H9 (cell line): Measurements from ENCODE around the gene SLC35A3. TPM values are rescaled to one million over a fixed set of nuclear protein-coding genes. Genes with fewer than 3 reads are reported as not detected.
A peak's percentile ranks its signal among the peaks of the same experiment; 100 is the strongest.

Experiments used
- DNase-seq: peaks from one replicate; pipeline ENCODE4 v3.0.0-alpha.2; 2017
- H2AFZ ChIP-seq: one replicate; pipeline ENCODE4 v1.6.1; 2013; ENCODE audit warnings: mild to moderate bottlenecking, low read length, control low read depth, moderate library complexity
- H2AK5ac ChIP-seq: 2 replicates; pipeline ENCODE4 v1.6.1; 2013; ENCODE audit warnings: low read length, control low read depth, mixed read lengths; ENCODE audit not compliant: insufficient read length
- H2BK120ac ChIP-seq: one replicate; pipeline ENCODE4 v1.6.1; 2013; ENCODE audit warnings: low read depth, mild to moderate bottlenecking, low read length, control low read depth, inconsistent platforms; ENCODE audit not compliant: poor library complexity, severe bottlenecking
- H2BK12ac ChIP-seq: 2 replicates; pipeline ENCODE4 v1.6.1; 2013; ENCODE audit warnings: low read length, control low read depth, mixed read lengths, low read depth; ENCODE audit not compliant: insufficient read length
- H2BK15ac ChIP-seq: 2 replicates; pipeline ENCODE4 v1.6.1; 2013; ENCODE audit warnings: low read depth, low read length, control low read depth
- H2BK20ac ChIP-seq: one replicate; pipeline ENCODE4 v1.6.1; 2013; ENCODE audit warnings: low read depth, mild to moderate bottlenecking, low read length, control low read depth, inconsistent platforms; ENCODE audit not compliant: poor library complexity, severe bottlenecking
- H2BK5ac ChIP-seq: 2 replicates; pipeline ENCODE4 v1.6.1; 2013; ENCODE audit warnings: low read length, control low read depth, mixed read lengths; ENCODE audit not compliant: insufficient read length
- H3K14ac ChIP-seq: 2 replicates; pipeline ENCODE4 v1.6.1; 2013; ENCODE audit warnings: low read length, control low read depth; ENCODE audit not compliant: insufficient read depth
- H3K18ac ChIP-seq: 2 replicates; pipeline ENCODE4 v1.6.1; 2013; ENCODE audit warnings: low read depth, mild to moderate bottlenecking, mixed read lengths, low read length, control low read depth; ENCODE audit not compliant: insufficient read length
- H3K23ac ChIP-seq: 2 replicates; pipeline ENCODE4 v1.6.1; 2013; ENCODE audit warnings: low read length, control low read depth, mixed read lengths, low read depth; ENCODE audit not compliant: insufficient read length
- H3K23me2 ChIP-seq: 2 replicates; pipeline ENCODE4 v1.6.1; 2013; ENCODE audit warnings: low read depth, mild to moderate bottlenecking, mixed read lengths, low read length, control low read depth; ENCODE audit not compliant: insufficient read length, poor library complexity, severe bottlenecking
- H3K27ac ChIP-seq: 2 replicates; pipeline ENCODE4 v1.5.1; 2013; ENCODE audit warnings: low read length, control low read depth, mixed read lengths, low read depth; ENCODE audit not compliant: insufficient read length
- H3K27me3 ChIP-seq: 2 replicates; pipeline ENCODE4 v1.6.1; 2013; ENCODE audit warnings: low read length, control low read depth, inconsistent platforms; ENCODE audit not compliant: insufficient read depth
- H3K4ac ChIP-seq: 2 replicates; pipeline ENCODE4 v1.6.1; 2013; ENCODE audit warnings: low read depth, mild to moderate bottlenecking, control low read depth, inconsistent platforms, low read length, moderate library complexity
- H3K4me1 ChIP-seq: 2 replicates; pipeline ENCODE4 v1.6.1; 2013; ENCODE audit warnings: low read length, control low read depth, inconsistent platforms; ENCODE audit not compliant: insufficient read depth
- H3K4me2 ChIP-seq: 2 replicates; pipeline ENCODE4 v1.6.1; 2013; ENCODE audit warnings: low read length, control low read depth, mixed read lengths; ENCODE audit not compliant: insufficient read length, insufficient read depth
- H3K56ac ChIP-seq: 2 replicates; pipeline ENCODE4 v1.6.1; 2013; ENCODE audit warnings: low read depth, mild to moderate bottlenecking, mixed read lengths, low read length, control low read depth; ENCODE audit not compliant: insufficient read length
- H3K79me1 ChIP-seq: 2 replicates; pipeline ENCODE4 v1.6.1; 2013; ENCODE audit warnings: low read depth, mild to moderate bottlenecking, moderate library complexity, low read length, control low read depth, inconsistent platforms; ENCODE audit not compliant: insufficient read depth, poor library complexity, severe bottlenecking
- H3K79me2 ChIP-seq: 2 replicates; pipeline ENCODE4 v1.6.1; 2013; ENCODE audit warnings: low read length, control low read depth, inconsistent platforms; ENCODE audit not compliant: insufficient read depth
- H3K9ac ChIP-seq: 2 replicates; pipeline ENCODE4 v1.6.1; 2013; ENCODE audit warnings: low read length, control low read depth, mixed read lengths; ENCODE audit not compliant: insufficient read length; ENCODE audit errors: extremely low read depth
- H3K9me3 ChIP-seq: one replicate; pipeline ENCODE4 v1.6.1; 2013; ENCODE audit warnings: low read depth, low read length, inconsistent platforms; ENCODE audit not compliant: control insufficient read depth
- H3T11ph ChIP-seq: one replicate; pipeline ENCODE4 v1.6.1; 2013; ENCODE audit warnings: mild to moderate bottlenecking, low read length, control low read depth, inconsistent platforms
- H4K20me1 ChIP-seq: one replicate; pipeline ENCODE4 v1.6.1; 2013; ENCODE audit not compliant: control insufficient read depth, insufficient read length, insufficient read depth
- H4K5ac ChIP-seq: 2 replicates; pipeline ENCODE4 v1.6.1; 2013; ENCODE audit warnings: low read depth, mild to moderate bottlenecking, mixed read lengths, low read length, control low read depth; ENCODE audit not compliant: insufficient read length
- H4K8ac ChIP-seq: replicated peaks from 2 replicates; pipeline ENCODE4 v1.6.1; 2013; ENCODE audit warnings: low read length, control low read depth, mixed read lengths, low read depth; ENCODE audit not compliant: insufficient read length
- H4K91ac ChIP-seq: 2 replicates; pipeline ENCODE4 v1.6.1; 2013; ENCODE audit warnings: low read depth, mild to moderate bottlenecking, moderate library complexity, mixed read lengths, low read length, control low read depth; ENCODE audit not compliant: insufficient read length
- H3K27ac Mint-ChIP-seq, 3 experiments: 2 replicates in 2 of 3; 3 replicates in 1 of 3; pipeline ENCODE4 v1.8.0; 2020 to 2021; ENCODE audit warnings: mixed read lengths in 3 of 3, mild to moderate bottlenecking in 1 of 3, moderate library complexity in 1 of 3
- H3K27me3 Mint-ChIP-seq: 2 replicates; pipeline ENCODE4 v1.8.0; 2021; ENCODE audit warnings: low read depth, mild to moderate bottlenecking, moderate library complexity, mixed read lengths
- H3K36me3 Mint-ChIP-seq, 3 experiments: 2 replicates in 2 of 3; 3 replicates in 1 of 3; pipeline ENCODE4 v1.8.0; 2020 to 2021; ENCODE audit warnings: low read depth in 3 of 3, mixed read lengths in 3 of 3; ENCODE audit not compliant: insufficient read depth in 1 of 3
- H3K4me1 Mint-ChIP-seq, 2 experiments: 2 replicates each; pipeline ENCODE4 v1.8.0; 2020; ENCODE audit warnings: mixed read lengths in 2 of 2
- H3K4me3 Mint-ChIP-seq, 2 experiments: 2 replicates in 1 of 2; 3 replicates in 1 of 2; pipeline ENCODE4 v1.8.0; 2020 to 2021; ENCODE audit warnings: mild to moderate bottlenecking in 2 of 2, mixed read lengths in 2 of 2, moderate library complexity in 1 of 2
- H3K9me3 Mint-ChIP-seq, 2 experiments: 2 replicates in 1 of 2; 3 replicates in 1 of 2; pipeline ENCODE4 v1.8.0; 2020; ENCODE audit warnings: mild to moderate bottlenecking in 2 of 2, mixed read lengths in 2 of 2, moderate library complexity in 1 of 2
- WGBS: extraction: QIAGEN DNeasy Blood & Tissue Kit; methylation state at CpG from one replicate; pipeline ENCODE4 v1.1.7; 2013; ENCODE audit warnings: missing lambda C conversion rate, low lambda C conversion rate, mixed read lengths; ENCODE audit not compliant: insufficient read length; ENCODE audit errors: extremely low coverage; 5-methylcytosine and 5-hydroxymethylcytosine counted together
- long read RNA-seq: library from polyadenylated mRNA; unstranded; transcript quantifications from one replicate; pipeline ENCODE4 v2.0.0, GENCODE V29; 2020
- total RNA-seq: library from RNA; stranded (reverse); gene quantifications from 2 replicates; pipeline ENCODE4 v1.2.1, GENCODE V29; 2021
- TF ChIP-seq, protein P1 (sequence below): fragments of 200-600 bp; sonication (generic); conservative IDR thresholded peaks from 3 replicates; pipeline ENCODE4 v1.8.0; 2021; ENCODE audit warnings: antibody characterized with exemption, mild to moderate bottlenecking

Gene SLC35A3
- 15.0 and 15.1 TPM in 2 replicates for total RNA-seq
- long read RNA-seq, full-length matches to known transcripts = 66 of 84 reads
- long read RNA-seq, partial matches to known transcripts = 3 of 84 reads
- long read RNA-seq, other reads (novel, unspliced or antisense) = 15 of 84 reads

DNA sequence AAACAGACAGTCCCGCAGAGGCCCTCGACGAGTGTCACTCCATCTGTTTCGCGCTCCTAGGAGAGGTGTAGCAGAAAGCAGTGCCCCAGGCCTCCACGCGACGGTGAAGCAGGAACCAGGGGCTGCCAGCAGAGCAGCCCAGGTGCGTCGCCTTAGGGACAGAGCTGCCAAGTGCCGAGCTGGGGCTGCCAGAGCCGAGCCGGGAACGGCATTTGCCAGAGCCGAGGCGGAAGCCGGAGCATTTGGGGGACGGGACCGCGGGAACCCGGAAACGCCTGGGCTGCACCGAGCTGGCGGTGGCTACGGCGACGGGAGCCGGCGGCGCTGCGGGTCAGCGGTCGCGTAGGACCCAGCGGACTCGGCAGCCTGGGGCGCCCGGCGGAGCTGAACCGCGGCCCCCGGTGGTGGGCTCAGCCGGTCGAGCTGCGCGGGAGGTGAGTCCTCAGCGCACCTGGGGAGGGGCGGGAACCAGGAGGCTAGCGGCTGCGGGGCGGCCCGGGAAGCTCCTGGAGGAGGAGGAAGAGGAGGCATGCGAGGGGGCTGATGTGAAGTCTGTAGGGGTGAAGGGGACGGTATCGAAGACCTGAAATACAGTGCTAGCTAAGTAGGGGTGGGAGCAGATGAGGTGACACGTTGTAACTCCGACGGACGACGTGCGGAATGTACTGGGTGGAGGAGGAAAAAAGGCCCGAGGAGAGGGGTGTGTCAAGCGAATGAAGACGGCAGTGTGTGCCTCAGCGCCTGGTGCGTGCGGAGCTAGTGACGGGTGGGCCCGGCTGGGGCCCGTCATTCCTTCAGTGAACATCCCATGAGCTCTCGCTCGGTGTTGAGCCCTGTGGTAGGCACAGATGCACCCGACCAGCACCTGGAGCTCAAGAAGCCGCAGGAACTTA lies at the start of gene SLC35A3:
TSS of gene SLC35A3 (plus strand) at position 268 of the 893 bp plus-strand sequence. CDS start 23,559 bp downstream, outside the sequence.
- TF ChIP-seq, protein P1, sequence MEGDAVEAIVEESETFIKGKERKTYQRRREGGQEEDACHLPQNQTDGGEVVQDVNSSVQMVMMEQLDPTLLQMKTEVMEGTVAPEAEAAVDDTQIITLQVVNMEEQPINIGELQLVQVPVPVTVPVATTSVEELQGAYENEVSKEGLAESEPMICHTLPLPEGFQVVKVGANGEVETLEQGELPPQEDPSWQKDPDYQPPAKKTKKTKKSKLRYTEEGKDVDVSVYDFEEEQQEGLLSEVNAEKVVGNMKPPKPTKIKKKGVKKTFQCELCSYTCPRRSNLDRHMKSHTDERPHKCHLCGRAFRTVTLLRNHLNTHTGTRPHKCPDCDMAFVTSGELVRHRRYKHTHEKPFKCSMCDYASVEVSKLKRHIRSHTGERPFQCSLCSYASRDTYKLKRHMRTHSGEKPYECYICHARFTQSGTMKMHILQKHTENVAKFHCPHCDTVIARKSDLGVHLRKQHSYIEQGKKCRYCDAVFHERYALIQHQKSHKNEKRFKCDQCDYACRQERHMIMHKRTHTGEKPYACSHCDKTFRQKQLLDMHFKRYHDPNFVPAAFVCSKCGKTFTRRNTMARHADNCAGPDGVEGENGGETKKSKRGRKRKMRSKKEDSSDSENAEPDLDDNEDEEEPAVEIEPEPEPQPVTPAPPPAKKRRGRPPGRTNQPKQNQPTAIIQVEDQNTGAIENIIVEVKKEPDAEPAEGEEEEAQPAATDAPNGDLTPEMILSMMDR = no peak
- H3T11ph ChIP-seq = no peak within 1 kb of the TSS
- DNase-seq = peak; percentile 84
- Mint-ChIP-seq H3K27me3 (no peaks in the 10 kb centered on the region), H3K9me3 (peaks cover 0 to 3% of the 10 kb centered on the region in 2 experiments; a peak in 2 of 5 replicates), H3K4me3 (peak within 1 kb of the TSS; percentile 100), H3K27ac (peak within 1 kb of the TSS; percentile 88 to 98 (median 93); a peak in 6 of 7 replicates), H3K36me3 (no peaks in the 10 kb centered on the region), H3K4me1 (peaks cover 12 to 17% of the 10 kb centered on the region in 2 experiments)
- peak within 1 kb of the TSS; percentile 75 for H3K9ac ChIP-seq
- H3K4me1 ChIP-seq = peaks cover 2% of the 10 kb centered on the region; the same call in 1 of the 2 replicates
- H3K23me2 ChIP-seq = peaks cover 7% of the 10 kb centered on the region
- WGBS = no CpG with 5 or more reads among the region's 74 CpGs
- H4K20me1 ChIP-seq = no peaks in the 10 kb centered on the region
- no peak within 1 kb of the TSS for H2BK120ac ChIP-seq
- H3K23ac ChIP-seq = no peak within 1 kb of the TSS
- no peak within 1 kb of the TSS for H4K5ac ChIP-seq
- H3K79me1 ChIP-seq = no peaks in the 10 kb centered on the region
- H3K79me2 ChIP-seq = no peaks in the 10 kb centered on the region; the same call in 1 of the 2 replicates
- no peak within 1 kb of the TSS for H3K56ac ChIP-seq
- no peak within 1 kb of the TSS for H2BK20ac ChIP-seq
- H3K27me3 ChIP-seq = no peaks in the 10 kb centered on the region
- no peak within 1 kb of the TSS for H2BK5ac ChIP-seq
- no peak within 1 kb of the TSS for H2BK12ac ChIP-seq
- no peak within 1 kb of the TSS for H3K4ac ChIP-seq
- no peak within 1 kb of the TSS for H4K91ac ChIP-seq
- peak within 1 kb of the TSS; percentile 76 for H3K4me2 ChIP-seq
- H2AFZ ChIP-seq = peak within 1 kb of the TSS; percentile 43
- H4K8ac ChIP-seq = no peak within 1 kb of the TSS
- no peaks in the 10 kb centered on the region for H3K9me3 ChIP-seq
- H3K18ac ChIP-seq = peak within 1 kb of the TSS; percentile 49
- H3K27ac ChIP-seq = no peak within 1 kb of the TSS
- H2AK5ac ChIP-seq = no peak within 1 kb of the TSS
- no peak within 1 kb of the TSS for H2BK15ac ChIP-seq
- H3K14ac ChIP-seq = peak within 1 kb of the TSS; percentile 66
